NCI-H345 (cell line): ENCODE results near the gene NTRK1.
"Not testable (repeated sequence)": the region's sequence is repeated elsewhere in the genome, so short reads cannot be mapped to it uniquely, and the experiment has no call there.

Experiments
- DNase-seq: peaks from one replicate; lab custom pipeline; 2025; lab: John Stamatoyannopoulos, UW

Gene NTRK1

GRCh38 chr1:156913809-156914387 lies 53.2 kb downstream of the NTRK1 start:
- no peak for DNase-seq

GRCh38 chr1:156914440-156914856 lies 53.8 kb downstream of the NTRK1 start:
- DNase-seq = no peak

GRCh38 chr1:156920233-156921052 lies 59.8 kb downstream of the NTRK1 start, which contains the start of gene LRRC71:
Gene LRRC71 (plus strand): TSS chr1:156920632. CDS start chr1:156920804, 172 bp downstream.
- peak; percentile 49 for DNase-seq

- no peak for DNase-seq
These were observed 60.4 kb downstream of the NTRK1 start for GRCh38 chr1:156921053-156921529.

GRCh38 chr1:156922986-156923669 lies 62.5 kb downstream of the NTRK1 start:
- DNase-seq = peak; percentile 76

- no peak for DNase-seq
These were observed 63.2 kb downstream of the NTRK1 start for GRCh38 chr1:156923670-156924477.

- no peak for DNase-seq
These were observed 64.0 kb downstream of the NTRK1 start for GRCh38 chr1:156924478-156925153.

- DNase-seq = no peak
These were observed 64.7 kb downstream of the NTRK1 start for GRCh38 chr1:156925154-156926010.

GRCh38 chr1:156926175-156926574 lies 65.5 kb downstream of the NTRK1 start:
- DNase-seq = peak; percentile 72

GRCh38 chr1:156926695-156927094 lies 66.0 kb downstream of the NTRK1 start:
- DNase-seq = not testable (repeated sequence)

GRCh38 chr1:156927215-156928042 lies 66.8 kb downstream of the NTRK1 start:
- peak; percentile 81 for DNase-seq

GRCh38 chr1:156928043-156928602 lies 67.5 kb downstream of the NTRK1 start:
- DNase-seq = no peak

GRCh38 chr1:156929596-156930238 lies 69.1 kb downstream of the NTRK1 start:
- DNase-seq = no peak

GRCh38 chr1:156930483-156930882 lies 69.8 kb downstream of the NTRK1 start:
- DNase-seq = no peak
